GM12878 (cell line): ENCODE measurements around the gene ITGB8. TPM values are rescaled to one million over a fixed set of nuclear protein-coding genes. Genes with fewer than 3 reads are reported as not detected.

Source experiments
- ATAC-seq: fragments of 200-7000 bp; cut with Tn5 transposase; 3 replicates; pipeline ENCODE4 v1.9.1; 2020; ENCODE audit warnings: mild to moderate bottlenecking, moderate library complexity
- BruUV-seq: library from RNA; stranded (reverse); fragments of 400-500 nt; replicated peaks from 2 replicates; lab custom pipeline; 2021; lab: Mats Ljungman, UMichigan
- CTCF ChIA-PET: fragments of 300-600 bp; sonication (Branson Sonifier 250); formaldehyde crosslinking; extraction: SDS; loops from one replicate; lab custom pipeline; 2021; ENCODE audit warnings: inconsistent platforms; lab: Yijun Ruan, JAX
- POLR2A ChIA-PET: fragments of 350-600 bp; formaldehyde crosslinking; extraction: SDS; loops from one replicate; lab custom pipeline; 2021; ENCODE audit warnings: inconsistent platforms; lab: Charles Lee
- RAD21 ChIA-PET: fragments of 300-600 bp; sonication (Branson Sonifier 250); formaldehyde crosslinking; loops from one replicate; lab custom pipeline; 2023; ENCODE audit warnings: antibody characterized with exemption; ENCODE audit not compliant: unreplicated experiment; lab: Charles Lee
- SMC1A ChIA-PET: fragments of 300-600 bp; sonication (Branson Sonifier 250); formaldehyde crosslinking; loops from one replicate; lab custom pipeline; 2023; ENCODE audit not compliant: unreplicated experiment, uncharacterized antibody; lab: Charles Lee
- DNase-seq: peaks from one replicate; pipeline ENCODE4 v3.0.0-alpha.2; 2011; ENCODE audit warnings: low read depth, low spot score
- FAIRE-seq: peaks from 3 replicates; lab custom pipeline; 2011; peaks lifted over from hg19 to GRCh38; lab: Jason Lieb, UNC
- H2AFZ ChIP-seq: 2 replicates; pipeline ENCODE4 v1.6.0; 2011; ENCODE audit warnings: low read depth, low read length, control low read depth; ENCODE audit not compliant: control insufficient read depth
- H3K27ac ChIP-seq: 2 replicates; pipeline ENCODE4 v1.5.1; 2011; ENCODE audit warnings: control low read depth; ENCODE audit not compliant: control insufficient read depth, insufficient read depth
- H3K27me3 ChIP-seq, 2 experiments: replicated peaks in 1 of 2; 2 replicates each; pipeline versions ENCODE4 v1.6.0 to v1.6.1; 2011; ENCODE audit warnings: low read length in 1 of 2; ENCODE audit not compliant: control insufficient read depth in 2 of 2, insufficient read depth in 2 of 2
- H3K36me3 ChIP-seq, 2 experiments: 2 replicates each; pipeline ENCODE4 v1.5.1; 2011; ENCODE audit warnings: low read length in 1 of 2; ENCODE audit not compliant: control insufficient read depth in 2 of 2, insufficient read depth in 2 of 2
- H3K4me1 ChIP-seq: 2 replicates; pipeline ENCODE4 v1.6.1; 2011; ENCODE audit warnings: mild to moderate bottlenecking, low read length, moderate library complexity, mixed read lengths; ENCODE audit not compliant: control insufficient read depth, insufficient read depth
- H3K4me2 ChIP-seq: 2 replicates; pipeline ENCODE4 v1.6.0; 2011; ENCODE audit warnings: control low read depth; ENCODE audit not compliant: control insufficient read depth, insufficient read depth
- H3K4me3 ChIP-seq: fragments of 200-600 bp; sonication (generic); 2 replicates; pipeline ENCODE4 v1.5.1; 2016
- H3K79me2 ChIP-seq: 2 replicates; pipeline ENCODE4 v1.6.0; 2011; ENCODE audit warnings: low read length; ENCODE audit not compliant: control insufficient read depth, insufficient read depth
- H3K9ac ChIP-seq: 2 replicates; pipeline ENCODE4 v1.8.0; 2011; ENCODE audit warnings: low read length, control low read depth, mixed read lengths; ENCODE audit not compliant: control insufficient read depth, insufficient read depth
- H3K9me3 ChIP-seq: replicated peaks from 3 replicates; pipeline ENCODE4 v1.5.1; 2011; ENCODE audit warnings: mild to moderate bottlenecking, low read length; ENCODE audit not compliant: control insufficient read depth, insufficient read depth
- H4K20me1 ChIP-seq: 2 replicates; pipeline ENCODE4 v1.6.0; 2011; ENCODE audit not compliant: control insufficient read depth, insufficient read depth
- ASH2L ChIP-seq: fragments of 300-600, 200-600 bp; sonication (generic); IDR thresholded peaks from 2 replicates; pipeline ENCODE4 v1.6.1; 2017; ENCODE audit warnings: low read depth, mild to moderate bottlenecking, borderline replicate concordance
- BRCA1 ChIP-seq: IDR thresholded peaks from 2 replicates; pipeline ENCODE4 v1.6.1; 2011; ENCODE audit warnings: low read depth, low read length, improper control_type of control experiment
- EP300 ChIP-seq, 2 experiments: fragments of 150-350 bp in 1 of 2; IDR thresholded peaks; 2 replicates each; pipeline ENCODE4 v1.6.1; 2011 to 2012; ENCODE audit warnings: low read depth in 2 of 2, low read length in 2 of 2, borderline replicate concordance in 1 of 2, improper control_type of control experiment in 1 of 2, inconsistent platforms in 1 of 2; ENCODE audit not compliant: control insufficient read depth in 1 of 2
- HDGF ChIP-seq: fragments of 450-650 bp; IDR thresholded peaks from 2 replicates; pipeline ENCODE4 v1.6.1; 2016; ENCODE audit warnings: antibody characterized with exemption
- JUNB ChIP-seq: IDR thresholded peaks from 2 replicates; pipeline ENCODE4 v1.6.1; 2016; ENCODE audit warnings: antibody characterized with exemption, mild to moderate bottlenecking
- KDM1A ChIP-seq: fragments of 200-600 bp; sonication (generic); IDR thresholded peaks from 2 replicates; pipeline ENCODE4 v1.6.1; 2016; ENCODE audit warnings: borderline replicate concordance
- KLF5 ChIP-seq: fragments of 450-650 bp; IDR thresholded peaks from 2 replicates; pipeline ENCODE4 v1.6.1; 2014; ENCODE audit warnings: mild to moderate bottlenecking; ENCODE audit not compliant: partially characterized antibody
- LARP7 ChIP-seq: fragments of 450-650 bp; IDR thresholded peaks from 2 replicates; pipeline ENCODE4 v1.6.1; 2017; ENCODE audit warnings: mild to moderate bottlenecking
- MTA3 ChIP-seq: IDR thresholded peaks from 2 replicates; pipeline ENCODE4 v1.6.1; 2012; ENCODE audit warnings: low read length, inconsistent platforms, borderline replicate concordance
- MYB ChIP-seq: fragments of 150-350 bp; IDR thresholded peaks from 2 replicates; pipeline ENCODE4 v1.6.1; 2014; ENCODE audit warnings: mild to moderate bottlenecking, low read depth, low read length, borderline replicate concordance
- NFXL1 ChIP-seq: fragments of 450-650 bp; IDR thresholded peaks from 2 replicates; pipeline ENCODE4 v1.6.1; 2017; ENCODE audit warnings: antibody characterized with exemption, mild to moderate bottlenecking, borderline replicate concordance
- NFYB ChIP-seq: IDR thresholded peaks from 2 replicates; pipeline ENCODE4 v1.6.1; 2011; ENCODE audit warnings: low read depth, mild to moderate bottlenecking, low read length, improper control_type of control experiment, moderate library complexity; ENCODE audit not compliant: insufficient read depth
- NRF1 ChIP-seq: conservative IDR thresholded peaks from 2 replicates; pipeline ENCODE4 v1.6.1; 2011; ENCODE audit warnings: mild to moderate bottlenecking, low read depth, low read length, improper control_type of control experiment
- PML ChIP-seq: IDR thresholded peaks from 2 replicates; pipeline ENCODE4 v1.6.1; 2012; ENCODE audit warnings: low read length, inconsistent platforms
- POLR2AphosphoS5 ChIP-seq: IDR thresholded peaks from 2 replicates; pipeline ENCODE4 v1.6.1; 2011; ENCODE audit warnings: mild to moderate bottlenecking, low read length, inconsistent platforms
- RAD51 ChIP-seq: fragments of 450-650 bp; IDR thresholded peaks from 2 replicates; pipeline ENCODE4 v1.6.1; 2016; ENCODE audit warnings: moderate library complexity, mild to moderate bottlenecking, inconsistent platforms
- SMAD5 ChIP-seq: IDR thresholded peaks from 2 replicates; pipeline ENCODE4 v1.6.1; 2016; ENCODE audit warnings: antibody characterized with exemption, low read depth
- SMARCA5 ChIP-seq: fragments of 450-650 bp; IDR thresholded peaks from 2 replicates; pipeline ENCODE4 v1.6.1; 2017; ENCODE audit warnings: mild to moderate bottlenecking
- SRF ChIP-seq, 2 experiments: IDR thresholded peaks; 2 replicates each; pipeline ENCODE4 v1.6.1; 2011; ENCODE audit warnings: low read depth in 2 of 2, low read length in 2 of 2, mild to moderate bottlenecking in 1 of 2, moderate library complexity in 1 of 2
- SUZ12 ChIP-seq: fragments of 200-600 bp; sonication (generic); IDR thresholded peaks from one replicate; pipeline ENCODE4 v1.6.1; 2018; ENCODE audit warnings: antibody characterized with exemption, mild to moderate bottlenecking; ENCODE audit not compliant: unreplicated experiment
- TCF3 ChIP-seq: IDR thresholded peaks from 2 replicates; pipeline ENCODE4 v1.6.1; 2012; ENCODE audit warnings: low read depth, mild to moderate bottlenecking, low read length, borderline replicate concordance; ENCODE audit not compliant: insufficient read depth
- ZNF384 ChIP-seq: IDR thresholded peaks from 2 replicates; pipeline ENCODE4 v1.6.1; 2012; ENCODE audit warnings: low read depth, mild to moderate bottlenecking, low read length, improper control_type of control experiment, borderline replicate concordance
- WGBS: methylation state at CpG from one replicate; pipeline ENCODE4 v1.1.6; 2016; ENCODE audit warnings: low lambda C conversion rate; ENCODE audit not compliant: insufficient replicate concordance, insufficient coverage; ENCODE audit errors: missing lambda C conversion rate; 5-methylcytosine and 5-hydroxymethylcytosine counted together
- in situ Hi-C: fragments of 300-500 bp; cut with MboI; formaldehyde crosslinking; loops from 9 replicates; pipeline ENCODE4 v1.14.3; 2018; ENCODE audit warnings: mixed read lengths
- intact Hi-C: fragments of 100-400 bp; cut with micrococcal nuclease; formaldehyde crosslinking; loops from one replicate; pipeline ENCODE4 v1.14.2; 2022; ENCODE audit not compliant: unreplicated experiment
- polyA plus RNA-seq, 11 experiments: library from polyadenylated mRNA; depleted of rRNA in 4 of 11; unstranded in 6 of 11; stranded (reverse) in 5 of 11; fragments of >200 nt; fragmentation: Nextera tagmentation in 4 of 11; fragmentation: Illumina TruSeq in 1 of 11; extraction: Ambion mirVana in 4 of 11; extraction: Trizol in 1 of 11; gene quantifications; 1 replicate in 1 of 11; 2 replicates in 10 of 11; pipeline versions ENCODE4 v1.2.1 to v1.2.3, GENCODE V29; 2011 to 2016; ENCODE audit warnings: inconsistent platforms in 2 of 11, missing spikeins in 2 of 11, low read depth in 1 of 11
- total RNA-seq, 4 experiments: library from RNA; depleted of rRNA in 3 of 4; stranded (reverse); fragments of >200 nt in 3 of 4; fragmentation: Illumina TruSeq in 1 of 4; extraction: Trizol in 1 of 4; gene quantifications; 2 replicates each; pipeline versions ENCODE4 v1.2.1 to v1.2.3, GENCODE V29; 2013 to 2021
- TF ChIP-seq, protein P1 (sequence below): IDR thresholded peaks from 2 replicates; pipeline ENCODE4 v1.6.1; 2011; ENCODE audit warnings: low read depth, mild to moderate bottlenecking, low read length, moderate library complexity, borderline replicate concordance; ENCODE audit errors: extremely low read depth
- TF ChIP-seq, protein P2 (sequence below): fragments of 450-650 bp; IDR thresholded peaks from 2 replicates; pipeline ENCODE4 v1.6.1; 2016; ENCODE audit warnings: mild to moderate bottlenecking

ITGB8 gene
- total and polyA plus RNA-seq, 10 of the 15 experiments (the other 5 are each of a cell fraction or from before 2014, with no cell fraction given), result 0.37 to 26.2 (median 1.5) TPM

DNA sequence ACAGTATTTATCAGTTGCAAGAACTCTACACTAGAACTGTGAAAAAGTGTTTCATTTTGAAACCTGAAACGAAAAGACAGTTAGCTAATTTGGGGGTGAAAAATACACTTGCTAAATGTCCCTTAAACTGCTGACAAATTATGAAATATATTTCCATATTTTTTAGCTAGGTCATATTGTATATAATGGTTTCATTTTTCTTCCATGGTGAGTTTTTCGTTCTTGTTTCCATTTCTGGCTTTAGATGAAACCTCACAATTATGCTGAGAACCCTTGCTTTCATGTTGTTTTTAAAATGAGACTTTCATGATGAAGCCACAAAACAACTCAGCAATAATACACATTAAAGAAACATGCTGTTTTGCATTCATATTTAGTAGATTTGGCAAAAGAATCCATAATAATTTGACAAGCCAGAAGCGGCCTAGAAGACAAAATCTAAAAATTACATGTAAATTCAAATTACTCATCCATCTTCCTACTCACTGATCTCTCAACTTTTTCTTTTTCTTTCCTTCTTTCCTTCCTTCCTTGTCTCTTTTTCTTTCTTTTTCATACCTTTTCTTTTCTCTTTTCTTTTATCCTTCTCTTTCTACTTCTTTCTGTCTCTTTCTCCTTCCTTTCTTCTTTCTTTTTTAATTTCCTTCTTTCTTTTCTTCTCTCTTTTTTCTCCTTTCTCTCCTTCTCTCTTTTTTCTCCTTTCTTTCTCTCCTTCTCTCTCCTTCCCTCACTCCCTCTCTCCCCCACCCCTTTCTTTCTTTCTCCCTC, 46.5 kb upstream of the ITGB8 start:
- intact Hi-C loops (loop anchor here (1.0 kb wide), 4 partner anchors 14 to 64 kb away; partner anchors contain the start of gene ITGB8), in situ Hi-C loops (no loop called here)
- peak; percentile 93 for FAIRE-seq
- H3K9me3 ChIP-seq, result no peaks in the 10 kb centered on the region; the same call in 2 of the 3 replicates
- H3K36me3 ChIP-seq, result no peaks in the 10 kb centered on the region
- BruUV-seq, result no TSS peak
- WGBS, result 2% methylated on average over 3 of the region's 3 CpGs
- H2AFZ ChIP-seq, result peak overlapping the region; percentile 50
- ATAC-seq, result peak; percentile 66
- ChIA-PET CTCF (interaction anchor here (0.6 to 2.0 kb wide), 4 partner anchors 12 to 66 kb away, joined by 3 to 6 read pairs (median 4); no protein-coding TSS in a partner anchor), RAD21 (interaction anchor here (0.9 to 8.1 kb wide), 18 partner anchors 13 to 170 kb away, joined by 3 to 89 read pairs (median 8); partner anchors contain the start of genes ITGB8 and MACC1), SMC1A (interaction anchor here (0.8 to 8.6 kb wide), 20 partner anchors 8 to 302 kb away, joined by 3 to 148 read pairs (median 5); partner anchors contain the start of gene ITGB8), POLR2A (interaction anchor here (0.6 to 2.4 kb wide), 5 partner anchors 20 to 90 kb away, joined by 3 to 19 read pairs (median 5); no protein-coding TSS in a partner anchor)
- no peaks in the 10 kb centered on the region for H3K27me3 ChIP-seq
- peak; percentile 66 for DNase-seq
- H3K79me2 ChIP-seq, result no peaks in the 10 kb centered on the region
- H3K9ac ChIP-seq, result no peak overlapping the region
- H3K4me3 ChIP-seq, result no peak overlapping the region
- peaks cover 11% of the 10 kb centered on the region; the same call in 1 of the 2 replicates for H3K4me1 ChIP-seq
- peak overlapping the region; percentile 79 for H3K27ac ChIP-seq
- no peaks in the 10 kb centered on the region for H4K20me1 ChIP-seq
- H3K4me2 ChIP-seq, result peak overlapping the region; percentile 69; the same call in 1 of the 2 replicates
- TF ChIP-seq KDM1A (no peak), MTA3 (peak; percentile 64), SMAD5 (no peak), NRF1 (no peak), ASH2L (no peak), MYB (peak; percentile 91), EP300 (IDR thresholded peaks at IDR 0.05; ENCODE audit: borderline replicate concordance in 1 of 2, control insufficient read depth in 1 of 2, low read depth in 2 of 2, low read length in 2 of 2) (peak; percentile 74 to 95), SMARCA5 (no peak; the same call in 1 of the 2 replicates), NFYB (no peak), JUNB (peak; percentile 86), NFXL1 (no peak), KLF5 (peak; percentile 39), LARP7 (no peak), ZNF384 (no peak), TCF3 (no peak), RAD51 (0 out of 2 replicates have a peak, but pooled peaks have one; percentile 31), SUZ12 (no peak), HDGF (peak; percentile 79; the same call in 1 of the 2 replicates), SRF (IDR thresholded peaks at IDR 0.05; ENCODE audit: low read depth in 2 of 2, low read length in 2 of 2) (no peak), PML (no peak), BRCA1 (no peak), POLR2AphosphoS5 (no peak)
- TF ChIP-seq, protein P1, sequence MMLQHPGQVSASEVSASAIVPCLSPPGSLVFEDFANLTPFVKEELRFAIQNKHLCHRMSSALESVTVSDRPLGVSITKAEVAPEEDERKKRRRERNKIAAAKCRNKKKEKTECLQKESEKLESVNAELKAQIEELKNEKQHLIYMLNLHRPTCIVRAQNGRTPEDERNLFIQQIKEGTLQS, result no peak
- TF ChIP-seq, protein P2, sequence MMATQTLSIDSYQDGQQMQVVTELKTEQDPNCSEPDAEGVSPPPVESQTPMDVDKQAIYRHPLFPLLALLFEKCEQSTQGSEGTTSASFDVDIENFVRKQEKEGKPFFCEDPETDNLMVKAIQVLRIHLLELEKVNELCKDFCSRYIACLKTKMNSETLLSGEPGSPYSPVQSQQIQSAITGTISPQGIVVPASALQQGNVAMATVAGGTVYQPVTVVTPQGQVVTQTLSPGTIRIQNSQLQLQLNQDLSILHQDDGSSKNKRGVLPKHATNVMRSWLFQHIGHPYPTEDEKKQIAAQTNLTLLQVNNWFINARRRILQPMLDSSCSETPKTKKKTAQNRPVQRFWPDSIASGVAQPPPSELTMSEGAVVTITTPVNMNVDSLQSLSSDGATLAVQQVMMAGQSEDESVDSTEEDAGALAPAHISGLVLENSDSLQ, result no peak
